Stimulated activated memory B cell treated with anti-CD40 and anti-IgM and Interleukin-4, amounts not matched to agents 10 μg/mL and 1 μg/mL and 100 μg/mL, for 72 hours (primary cell): ENCODE results near the gene THADA.
A peak's percentile ranks its signal among the peaks of the same experiment; 100 is the strongest.
"Not testable (repeated sequence)": the region's sequence is repeated elsewhere in the genome, so short reads cannot be mapped to it uniquely, and the experiment has no call there.

Source experiments
- ATAC-seq: fragments of 150-1000 bp; cut with Tn5 transposase; 2 replicates; pipeline ENCODE4 v1.10.0; 2021
- H3K27ac Mint-ChIP-seq: one replicate; pipeline ENCODE4 v1.8.0; 2022; ENCODE audit warnings: mild to moderate bottlenecking, mixed read lengths
- H3K27me3 Mint-ChIP-seq: one replicate; pipeline ENCODE4 v1.8.0; 2022; ENCODE audit warnings: mixed read lengths
- H3K36me3 Mint-ChIP-seq: one replicate; pipeline ENCODE4 v1.8.0; 2022; ENCODE audit warnings: mixed read lengths
- H3K4me1 Mint-ChIP-seq: one replicate; pipeline ENCODE4 v1.8.0; 2022; ENCODE audit warnings: mixed read lengths
- H3K4me3 Mint-ChIP-seq: one replicate; pipeline ENCODE4 v1.8.0; 2022; ENCODE audit warnings: mild to moderate bottlenecking, moderate library complexity, mixed read lengths
- H3K9me3 Mint-ChIP-seq: one replicate; pipeline ENCODE4 v1.8.0; 2022; ENCODE audit warnings: mixed read lengths

Gene THADA

GRCh38 chr2:43611987-43612894, 16.4 kb upstream of the THADA start:
- Mint-ChIP-seq H3K9me3 (no peaks in the 10 kb centered on the region), H3K36me3 (no peaks in the 10 kb centered on the region), H3K4me3 (no peak overlapping the region), H3K27ac (no peak overlapping the region), H3K4me1 (peaks cover 6% of the 10 kb centered on the region), H3K27me3 (peaks cover 13% of the 10 kb centered on the region)
- ATAC-seq: peak; percentile 90

DNA sequence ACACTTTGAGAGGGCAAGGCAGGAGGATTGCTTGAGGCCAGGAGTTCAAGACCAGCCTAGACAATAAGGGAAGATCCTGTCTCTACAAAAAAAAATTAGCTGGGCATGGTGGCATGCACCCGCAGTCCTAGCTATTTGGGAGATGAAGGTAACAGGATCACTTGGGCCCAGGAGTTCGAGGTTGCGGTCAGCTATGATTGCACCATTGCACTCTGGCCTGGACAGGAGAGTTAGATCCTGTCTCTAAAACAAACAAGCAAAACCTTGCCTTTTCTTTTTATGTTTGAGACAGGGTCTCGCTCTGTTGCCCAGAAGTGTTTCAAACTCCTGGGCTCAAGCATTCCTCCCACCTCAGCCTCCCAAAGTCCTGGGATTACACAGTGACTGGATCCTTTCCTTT, 14.5 kb upstream of the THADA start:
- no peak for ATAC-seq
- Mint-ChIP-seq H3K36me3 (no peaks in the 10 kb centered on the region), H3K4me1 (peaks cover 6% of the 10 kb centered on the region), H3K4me3 (no peak overlapping the region), H3K27me3 (peaks cover 8% of the 10 kb centered on the region), H3K9me3 (no peaks in the 10 kb centered on the region), H3K27ac (no peak overlapping the region)

GRCh38 chr2:43609290-43609918, 13.6 kb upstream of the THADA start:
- Mint-ChIP-seq H3K4me1 (peaks cover 6% of the 10 kb centered on the region), H3K4me3 (no peak overlapping the region), H3K27ac (no peak overlapping the region), H3K9me3 (no peaks in the 10 kb centered on the region), H3K27me3 (no peaks in the 10 kb centered on the region), H3K36me3 (no peaks in the 10 kb centered on the region)
- ATAC-seq: peak; percentile 72

- no peaks in the 10 kb centered on the region for H3K36me3 Mint-ChIP-seq
- ATAC-seq: no peak
- H3K4me3 Mint-ChIP-seq: no peak overlapping the region
- H3K27me3 Mint-ChIP-seq: no peaks in the 10 kb centered on the region
- H3K27ac Mint-ChIP-seq: no peak overlapping the region
- no peaks in the 10 kb centered on the region for H3K9me3 Mint-ChIP-seq
- H3K4me1 Mint-ChIP-seq: no peaks in the 10 kb centered on the region
Observed at GRCh38 chr2:43605851-43606250, 10.0 kb upstream of the THADA start.

DNA sequence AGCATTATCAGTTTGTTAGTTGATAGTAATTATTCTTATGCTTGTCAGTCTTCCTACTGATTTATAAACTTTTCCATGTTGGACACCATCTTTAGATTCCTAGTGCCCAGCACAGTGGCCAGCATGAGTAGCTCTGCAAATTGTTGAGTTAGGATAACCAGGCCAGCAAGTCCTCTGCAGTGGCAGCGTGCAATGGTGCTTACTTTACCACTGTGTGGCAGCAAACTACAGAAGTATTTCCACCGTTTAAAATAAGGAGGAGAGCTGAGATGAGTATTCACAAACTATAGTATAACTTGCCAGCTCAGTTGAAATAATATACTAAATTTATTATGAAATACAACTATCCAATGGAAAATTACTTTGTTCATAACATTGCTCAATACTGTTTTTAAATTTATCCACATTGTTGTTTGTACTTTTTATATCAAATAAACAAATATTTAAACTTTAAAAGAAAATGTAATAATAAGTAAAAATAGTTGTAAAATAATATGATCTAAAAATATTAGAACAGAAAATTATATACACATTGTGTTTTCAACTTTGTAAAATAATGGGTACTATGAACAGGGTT, 9.3 kb upstream of the THADA start:
- no peaks in the 10 kb centered on the region for H3K27me3 Mint-ChIP-seq
- no peaks in the 10 kb centered on the region for H3K9me3 Mint-ChIP-seq
- ATAC-seq: no peak
- no peaks in the 10 kb centered on the region for H3K36me3 Mint-ChIP-seq
- no peaks in the 10 kb centered on the region for H3K4me1 Mint-ChIP-seq
- no peak overlapping the region for H3K27ac Mint-ChIP-seq
- no peak overlapping the region for H3K4me3 Mint-ChIP-seq

DNA sequence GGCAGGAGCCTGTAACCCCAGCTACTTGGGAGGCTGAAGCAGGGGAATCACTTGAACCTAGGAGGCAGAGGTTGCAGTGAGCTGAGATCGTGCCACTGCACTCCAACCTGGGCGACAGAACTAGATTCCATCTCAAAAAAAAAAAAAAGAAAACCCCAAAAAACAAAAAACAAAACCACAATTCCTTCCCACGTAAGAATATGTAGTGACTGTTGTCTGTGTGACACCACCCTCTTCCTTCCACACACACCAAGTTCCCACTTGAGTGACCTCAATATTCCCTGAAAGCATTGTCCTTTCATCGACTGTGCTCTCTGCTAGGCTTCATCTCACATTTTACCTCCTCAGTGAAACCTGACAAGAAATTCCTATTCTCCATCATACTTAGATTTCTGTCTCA, 8.8 kb upstream of the THADA start:
- no peaks in the 10 kb centered on the region for H3K9me3 Mint-ChIP-seq
- H3K4me3 Mint-ChIP-seq: no peak overlapping the region
- H3K36me3 Mint-ChIP-seq: no peaks in the 10 kb centered on the region
- no peak overlapping the region for H3K27ac Mint-ChIP-seq
- no peak for ATAC-seq
- H3K27me3 Mint-ChIP-seq: no peaks in the 10 kb centered on the region
- no peaks in the 10 kb centered on the region for H3K4me1 Mint-ChIP-seq

DNA sequence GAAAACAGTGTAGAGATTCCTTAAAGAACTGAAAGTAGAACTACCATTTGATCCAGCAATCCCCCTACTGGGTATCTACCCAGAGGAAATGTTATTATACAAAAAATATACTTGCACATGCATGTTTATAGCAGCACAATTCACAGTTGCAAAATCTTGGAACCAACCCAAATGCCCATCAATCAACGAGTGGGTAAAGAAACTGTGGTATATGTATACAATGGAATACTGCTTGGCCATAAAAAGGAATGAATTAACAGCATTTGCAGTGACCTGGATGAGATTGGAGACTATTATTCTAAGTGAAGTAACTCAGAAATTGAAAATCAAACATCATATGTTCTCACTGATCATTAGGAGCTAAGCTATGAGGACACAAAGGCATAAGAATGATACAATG, 4.8 kb upstream of the THADA start:
- not testable (repeated sequence) for H3K9me3 Mint-ChIP-seq, H3K27me3 Mint-ChIP-seq, ATAC-seq, H3K4me3 Mint-ChIP-seq, H3K36me3 Mint-ChIP-seq, H3K4me1 Mint-ChIP-seq, H3K27ac Mint-ChIP-seq

GRCh38 chr2:43594875-43595274, 963 bp downstream of the THADA start:
- H3K4me1 Mint-ChIP-seq: peaks cover 30% of the 10 kb centered on the region
- H3K27ac Mint-ChIP-seq: peak overlapping the region; percentile 99
- no peak for ATAC-seq
- H3K36me3 Mint-ChIP-seq: peaks cover 6% of the 10 kb centered on the region
- H3K9me3 Mint-ChIP-seq: no peaks in the 10 kb centered on the region
- H3K27me3 Mint-ChIP-seq: no peaks in the 10 kb centered on the region
- peak overlapping the region; percentile 95 for H3K4me3 Mint-ChIP-seq

DNA sequence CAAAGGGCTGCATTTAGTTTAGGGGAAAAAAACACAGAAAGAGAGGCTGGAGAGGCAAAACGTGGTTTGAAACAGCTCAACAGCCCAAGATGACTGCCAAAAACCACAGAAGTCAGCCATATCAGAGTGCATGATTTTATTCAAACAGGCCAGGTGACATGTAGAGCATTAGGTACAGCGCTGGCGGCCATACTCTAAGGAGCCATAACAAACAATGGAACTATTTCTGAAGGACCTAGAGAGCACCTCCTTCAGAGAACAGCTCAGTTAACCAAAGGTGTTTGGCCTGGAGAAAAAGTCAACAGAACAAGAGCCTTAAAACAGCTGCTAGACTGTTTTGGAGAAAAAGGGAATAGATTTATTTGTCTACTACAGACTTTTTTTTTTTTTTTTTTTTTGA, 2.6 kb downstream of the THADA start:
- Mint-ChIP-seq H3K27me3 (no peaks in the 10 kb centered on the region), H3K27ac (no peak overlapping the region), H3K36me3 (peaks cover 6% of the 10 kb centered on the region), H3K4me3 (no peak overlapping the region), H3K9me3 (no peaks in the 10 kb centered on the region), H3K4me1 (peaks cover 30% of the 10 kb centered on the region)
- no peak for ATAC-seq

DNA sequence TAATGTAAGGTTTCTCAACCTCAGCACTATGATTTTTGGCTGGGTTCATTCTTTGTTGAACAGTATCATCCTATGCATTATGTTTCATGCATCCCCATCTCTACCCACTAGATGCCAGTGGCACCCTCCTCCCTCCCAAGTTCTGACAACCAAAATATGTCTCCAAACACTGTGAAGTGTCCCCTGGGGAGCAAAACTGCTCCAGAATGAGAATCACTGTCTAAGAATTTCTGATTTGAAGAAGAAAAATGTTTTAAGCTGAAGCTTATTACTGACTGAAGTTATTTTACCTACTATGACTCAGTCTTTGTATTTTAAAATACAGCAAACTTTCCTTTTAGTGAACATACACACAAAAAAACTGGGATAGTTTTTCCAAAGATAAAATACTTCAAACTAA, 3.4 kb downstream of the THADA start:
- Mint-ChIP-seq H3K9me3 (no peaks in the 10 kb centered on the region), H3K27me3 (no peaks in the 10 kb centered on the region), H3K4me1 (peaks cover 30% of the 10 kb centered on the region), H3K27ac (no peak overlapping the region), H3K4me3 (no peak overlapping the region), H3K36me3 (peaks cover 9% of the 10 kb centered on the region)
- ATAC-seq: no peak

DNA sequence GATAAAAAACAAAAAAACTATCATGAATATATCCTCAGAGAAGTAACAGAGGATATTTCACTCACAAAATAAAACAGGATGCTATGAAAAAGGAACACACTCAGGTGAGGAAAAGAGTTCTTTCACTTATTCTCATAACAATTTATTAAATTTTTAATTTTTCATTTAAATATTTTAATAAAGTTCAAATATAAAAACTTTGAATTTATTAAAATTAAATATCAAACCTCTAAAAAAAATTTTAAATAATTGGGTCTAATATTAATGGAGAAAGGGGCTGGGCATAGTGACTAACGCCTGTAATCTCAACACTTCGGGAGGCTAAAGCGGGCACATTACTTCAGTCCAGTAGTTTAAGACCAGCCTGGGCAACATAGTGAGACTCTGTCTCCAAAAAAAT, 10.1 kb downstream of the THADA start:
- H3K27me3 Mint-ChIP-seq: no peaks in the 10 kb centered on the region
- no peak overlapping the region for H3K4me3 Mint-ChIP-seq
- no peaks in the 10 kb centered on the region for H3K4me1 Mint-ChIP-seq
- peaks cover 51% of the 10 kb centered on the region for H3K36me3 Mint-ChIP-seq
- no peak for ATAC-seq
- H3K27ac Mint-ChIP-seq: no peak overlapping the region
- no peaks in the 10 kb centered on the region for H3K9me3 Mint-ChIP-seq

DNA sequence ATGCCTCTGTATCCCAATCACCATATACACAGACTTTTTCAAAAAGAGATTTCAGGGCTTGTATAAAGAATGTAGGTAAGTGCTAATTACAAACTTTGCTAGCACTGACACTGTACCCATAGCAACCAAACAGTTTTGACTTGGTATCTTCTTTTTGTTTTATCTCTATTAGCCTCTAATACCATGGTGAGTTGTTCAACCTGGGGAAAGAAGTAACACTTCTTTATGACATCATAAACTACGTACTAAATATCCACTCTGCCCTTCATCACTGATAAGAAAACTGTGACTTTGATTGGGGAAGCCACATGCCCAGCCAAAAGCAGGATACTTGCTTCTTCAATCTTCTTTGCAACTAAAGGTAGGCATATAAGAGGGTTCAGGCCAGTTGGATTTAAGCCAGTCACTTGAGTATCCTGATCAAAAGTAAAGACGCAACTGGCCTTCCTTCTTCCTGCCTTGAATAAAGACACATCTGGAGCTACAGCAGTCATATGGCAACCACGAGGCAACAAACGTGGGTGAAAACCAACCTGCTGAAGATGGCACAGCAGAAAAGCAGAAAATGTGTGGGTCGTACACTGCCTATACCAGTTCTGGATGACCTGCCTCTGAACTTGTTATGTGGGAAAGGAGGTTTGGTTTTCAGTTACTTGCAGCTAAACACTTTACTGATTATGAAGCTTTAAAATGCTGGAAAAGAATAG, 16.4 kb downstream of the THADA start:
- H3K9me3 Mint-ChIP-seq: no peaks in the 10 kb centered on the region
- peaks cover 46% of the 10 kb centered on the region for H3K36me3 Mint-ChIP-seq
- no peak overlapping the region for H3K27ac Mint-ChIP-seq
- no peaks in the 10 kb centered on the region for H3K27me3 Mint-ChIP-seq
- no peak for ATAC-seq
- no peaks in the 10 kb centered on the region for H3K4me1 Mint-ChIP-seq
- H3K4me3 Mint-ChIP-seq: no peak overlapping the region

- no peak overlapping the region for H3K27ac Mint-ChIP-seq
- H3K4me1 Mint-ChIP-seq: no peaks in the 10 kb centered on the region
- no peak for ATAC-seq
- no peaks in the 10 kb centered on the region for H3K9me3 Mint-ChIP-seq
- H3K4me3 Mint-ChIP-seq: no peak overlapping the region
- H3K27me3 Mint-ChIP-seq: no peaks in the 10 kb centered on the region
- H3K36me3 Mint-ChIP-seq: peaks cover 33% of the 10 kb centered on the region
Observed at GRCh38 chr2:43576981-43577892, 18.6 kb downstream of the THADA start.

- no peak for ATAC-seq
- H3K27ac Mint-ChIP-seq: no peak overlapping the region
- H3K27me3 Mint-ChIP-seq: no peaks in the 10 kb centered on the region
- H3K4me1 Mint-ChIP-seq: peaks cover 4% of the 10 kb centered on the region
- peaks cover 24% of the 10 kb centered on the region for H3K36me3 Mint-ChIP-seq
- no peak overlapping the region for H3K4me3 Mint-ChIP-seq
- H3K9me3 Mint-ChIP-seq: no peaks in the 10 kb centered on the region
Observed at GRCh38 chr2:43572244-43572643, 23.6 kb downstream of the THADA start.
